Measurements from ENCODE around the gene PWWP2A. TPM values are rescaled to one million over a fixed set of nuclear protein-coding genes. Genes with fewer than 3 reads are reported as not detected.
"Not testable (repeated sequence)": the region's sequence is repeated elsewhere in the genome, so short reads cannot be mapped to it uniquely, and the experiment has no call there.

PWWP2A gene, protein sequence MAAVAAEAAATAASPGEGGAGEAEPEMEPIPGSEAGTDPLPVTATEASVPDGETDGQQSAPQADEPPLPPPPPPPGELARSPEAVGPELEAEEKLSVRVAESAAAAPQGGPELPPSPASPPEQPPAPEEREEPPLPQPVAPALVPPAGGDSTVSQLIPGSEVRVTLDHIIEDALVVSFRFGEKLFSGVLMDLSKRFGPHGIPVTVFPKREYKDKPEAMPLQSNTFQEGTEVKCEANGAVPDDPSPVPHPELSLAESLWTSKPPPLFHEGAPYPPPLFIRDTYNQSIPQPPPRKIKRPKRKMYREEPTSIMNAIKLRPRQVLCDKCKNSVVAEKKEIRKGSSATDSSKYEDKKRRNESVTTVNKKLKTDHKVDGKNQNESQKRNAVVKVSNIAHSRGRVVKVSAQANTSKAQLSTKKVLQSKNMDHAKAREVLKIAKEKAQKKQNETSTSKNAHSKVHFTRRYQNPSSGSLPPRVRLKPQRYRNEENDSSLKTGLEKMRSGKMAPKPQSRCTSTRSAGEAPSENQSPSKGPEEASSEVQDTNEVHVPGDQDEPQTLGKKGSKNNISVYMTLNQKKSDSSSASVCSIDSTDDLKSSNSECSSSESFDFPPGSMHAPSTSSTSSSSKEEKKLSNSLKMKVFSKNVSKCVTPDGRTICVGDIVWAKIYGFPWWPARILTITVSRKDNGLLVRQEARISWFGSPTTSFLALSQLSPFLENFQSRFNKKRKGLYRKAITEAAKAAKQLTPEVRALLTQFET
- 10 to 100 TPM; 28.8 to 34.3 (median 31.0) TPM for polyA plus RNA-seq (ENCODE audit: insufficient read length in 4 of 4)

GRCh38 chr5:160119142-160119904, at the start of gene PWWP2A:
Gene PWWP2A, minus strand, starts transcription at chr5:160119450. Its CDS starts 62 bp downstream, at chr5:160119388.
- peak; percentile 98 to 100 (median 100) for DNase-seq (ENCODE audit: low read depth in 4 of 4, low spot score in 3 of 4)

DNA sequence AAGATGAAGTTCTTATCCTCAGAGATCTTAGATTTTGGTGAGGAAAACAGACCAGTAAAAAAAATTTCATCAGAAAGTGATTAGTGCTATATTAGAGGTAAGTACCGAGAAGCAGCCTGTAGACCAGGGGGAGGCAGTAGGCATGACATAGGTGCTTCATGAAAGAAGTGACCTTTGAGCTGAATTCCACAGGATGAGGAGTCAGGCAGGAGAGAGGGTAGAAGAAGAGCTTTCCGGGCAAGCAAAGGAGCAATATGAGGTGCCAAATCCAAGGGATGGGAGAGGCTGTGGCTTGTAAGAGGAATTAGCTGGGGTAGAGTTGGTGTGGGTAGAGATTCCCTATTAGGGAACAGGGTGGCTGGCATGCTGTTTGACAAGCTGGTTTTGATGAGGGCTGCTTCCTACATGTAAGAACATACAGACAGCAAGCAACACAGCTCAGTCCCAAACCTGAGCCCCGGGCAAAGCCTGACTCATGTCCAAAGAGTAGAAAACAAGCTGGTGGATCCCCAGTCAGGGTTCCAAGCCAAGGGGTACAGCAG, 48.4 kb upstream of the PWWP2A start:
- no peak for DNase-seq (ENCODE audit: low read depth in 4 of 4, low spot score in 3 of 4)

DNA sequence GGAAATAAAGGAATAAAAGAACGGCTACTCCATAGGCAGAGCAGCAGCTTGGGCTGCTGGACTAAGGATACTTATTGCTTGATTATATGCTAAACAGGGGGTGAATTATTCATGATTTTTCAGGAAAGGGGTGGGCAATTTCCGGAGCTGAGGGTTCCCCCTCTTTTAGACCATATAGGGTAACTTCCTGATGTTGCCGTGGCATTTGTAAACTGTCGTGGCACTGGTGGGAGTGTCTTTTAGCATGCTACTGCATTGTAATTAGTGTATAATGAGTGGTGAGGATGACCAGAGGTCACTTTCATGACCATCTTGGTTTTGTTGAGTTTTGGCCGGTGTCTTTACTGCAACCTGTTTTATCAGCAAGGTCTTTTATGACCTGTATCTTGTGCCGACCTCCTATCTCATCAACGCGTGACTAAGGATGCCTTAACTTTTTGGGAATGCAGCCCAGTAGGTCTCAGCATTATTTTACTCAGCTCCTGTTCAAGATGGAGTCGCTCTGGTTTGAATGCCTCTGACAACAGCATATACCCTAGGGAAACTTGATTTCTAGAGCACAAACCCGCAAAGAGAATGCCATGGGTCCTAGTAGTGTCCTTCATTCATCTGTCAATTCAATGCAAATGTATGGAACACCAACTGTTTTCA, 47.8 kb upstream of the PWWP2A start:
- DNase-seq (ENCODE audit: low read depth in 4 of 4, low spot score in 3 of 4), result no peak

GRCh38 chr5:160166069-160166972, 47.1 kb upstream of the PWWP2A start:
- no peak for DNase-seq (ENCODE audit: low read depth in 4 of 4, low spot score in 3 of 4)

- no peak for DNase-seq (ENCODE audit: low read depth in 4 of 4, low spot score in 3 of 4)
Observed at GRCh38 chr5:160165137-160166068, 46.2 kb upstream of the PWWP2A start.

DNA sequence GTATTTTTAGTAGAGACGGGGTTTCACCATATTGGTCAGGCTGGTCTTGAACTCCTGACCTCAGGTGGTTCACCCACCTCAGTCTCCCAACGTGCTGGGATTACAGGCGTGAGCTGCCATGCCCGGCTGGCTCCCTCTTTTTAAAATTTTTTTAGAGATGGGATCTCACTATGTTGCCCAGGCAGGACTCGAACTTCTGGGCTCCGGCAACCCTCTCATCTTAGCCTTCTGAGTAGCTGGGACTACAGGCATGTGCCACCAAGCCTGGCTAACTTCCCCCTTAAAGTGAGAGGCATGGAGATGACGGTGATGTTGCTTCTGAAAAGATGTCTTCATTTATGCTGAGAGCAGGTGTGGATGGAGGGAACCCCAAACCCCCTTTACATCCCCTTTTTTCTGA, 43.7 kb upstream of the PWWP2A start:
- DNase-seq (ENCODE audit: low read depth in 4 of 4, low spot score in 3 of 4), result no peak

- no peak for DNase-seq (ENCODE audit: low read depth in 4 of 4, low spot score in 3 of 4)
Observed at GRCh38 chr5:160161626-160162025, 42.4 kb upstream of the PWWP2A start.

GRCh38 chr5:160160875-160161274, 41.6 kb upstream of the PWWP2A start:
- not testable (repeated sequence) for DNase-seq (ENCODE audit: low read depth in 4 of 4, low spot score in 3 of 4)

DNA sequence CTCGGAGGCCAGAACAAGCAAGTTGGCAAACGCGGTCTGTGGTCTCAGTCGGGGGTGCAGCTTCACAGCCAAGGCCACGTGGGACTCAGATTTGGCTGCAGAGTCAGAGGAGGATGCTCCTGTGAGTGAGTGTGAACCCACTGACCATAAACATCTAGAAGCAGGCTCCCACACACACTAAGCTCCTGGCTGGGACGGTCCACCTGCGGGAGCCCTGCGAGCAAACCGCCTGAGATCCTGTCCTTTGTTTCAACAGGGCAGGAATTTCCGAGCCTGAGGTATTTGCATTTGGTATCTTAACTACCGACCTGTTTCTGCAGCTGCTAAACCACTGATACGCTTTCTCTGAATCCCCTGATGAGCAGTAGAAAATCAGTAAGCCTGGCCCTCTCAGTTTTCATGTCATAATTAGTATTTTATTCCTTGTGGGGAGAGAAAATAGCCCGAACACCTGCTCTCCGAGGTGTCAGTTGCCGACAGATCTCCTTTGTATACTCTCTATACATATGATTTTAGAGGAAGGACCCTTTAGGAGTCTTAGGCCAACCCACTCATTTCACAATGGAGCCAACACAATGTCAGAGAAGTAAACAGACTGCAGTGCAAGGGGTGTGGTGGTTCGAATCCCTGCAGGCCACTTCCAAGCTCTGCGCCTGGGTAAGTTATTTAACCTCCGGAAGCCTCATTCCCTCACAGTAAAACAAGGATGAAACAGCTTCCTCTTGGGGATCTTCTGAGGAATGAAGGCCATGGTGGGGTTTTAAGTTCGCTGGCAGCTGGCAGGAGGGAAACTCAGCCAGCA, 40.9 kb upstream of the PWWP2A start:
- no peak for DNase-seq (ENCODE audit: low read depth in 4 of 4, low spot score in 3 of 4)

DNA sequence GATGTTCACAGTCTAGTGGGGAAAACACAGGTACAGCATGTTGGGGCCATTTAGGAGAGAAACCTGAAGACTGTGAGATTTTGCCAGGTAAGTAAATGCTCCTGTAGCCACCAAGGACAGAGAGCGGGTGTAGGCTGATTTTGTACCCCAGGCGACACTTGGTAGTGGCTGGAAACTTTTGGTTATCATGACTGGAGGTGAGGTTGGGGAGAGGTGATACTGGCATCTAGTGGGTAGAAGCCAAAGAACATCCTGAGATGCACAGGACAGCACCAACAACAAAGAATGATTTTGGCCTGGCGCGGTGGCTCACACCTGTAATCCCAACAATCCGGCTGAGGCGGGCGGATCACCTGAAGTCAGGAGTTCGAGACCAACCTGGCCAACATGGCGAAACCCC, 38.8 kb upstream of the PWWP2A start:
- DNase-seq (ENCODE audit: low read depth in 4 of 4, low spot score in 3 of 4), result no peak

- no peak for DNase-seq (ENCODE audit: low read depth in 4 of 4, low spot score in 3 of 4)
Observed at GRCh38 chr5:160155017-160155750, 35.9 kb upstream of the PWWP2A start.

DNA sequence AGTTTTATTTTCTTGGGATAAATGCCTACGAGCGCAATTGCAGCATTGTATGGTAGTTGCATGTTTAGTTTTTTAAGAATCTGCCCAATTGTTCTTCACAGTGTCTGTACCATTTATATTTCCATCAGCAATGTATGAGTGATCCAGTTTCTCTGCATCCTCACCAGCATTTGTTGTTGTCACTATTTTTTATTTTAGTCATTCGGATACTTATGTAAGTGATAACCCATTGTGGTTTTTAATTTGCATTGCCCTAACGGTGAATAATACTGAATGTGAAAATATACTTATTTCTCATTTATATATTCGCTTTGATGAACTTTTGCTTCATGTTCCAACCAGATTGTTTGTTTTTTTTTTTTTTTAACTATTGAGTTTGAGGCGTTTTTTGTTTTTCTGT, 33.7 kb upstream of the PWWP2A start:
- DNase-seq (ENCODE audit: low read depth in 4 of 4, low spot score in 3 of 4), result no peak

DNA sequence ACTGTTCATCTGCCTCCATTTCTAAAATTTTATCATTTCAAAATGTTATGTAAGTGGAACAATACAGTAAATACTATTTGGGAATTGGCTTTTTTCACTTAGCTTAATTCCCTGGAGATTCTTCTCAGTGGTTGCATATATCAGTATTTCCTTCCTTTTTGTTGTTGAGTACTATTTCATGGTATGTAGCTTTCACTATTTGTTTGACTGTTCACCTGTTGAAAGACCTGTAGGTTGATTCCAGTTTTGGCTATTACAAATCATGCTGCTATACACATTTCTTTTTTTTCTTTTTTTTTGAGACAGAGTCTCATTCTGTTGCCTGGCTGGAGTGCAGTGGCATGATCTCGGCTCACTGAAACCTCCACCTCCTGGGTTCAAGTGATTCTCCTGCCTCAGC, 33.0 kb upstream of the PWWP2A start:
- no peak for DNase-seq (ENCODE audit: low read depth in 4 of 4, low spot score in 3 of 4)

GRCh38 chr5:160151017-160151416, 31.8 kb upstream of the PWWP2A start:
- no peak for DNase-seq (ENCODE audit: low read depth in 4 of 4, low spot score in 3 of 4)

GRCh38 chr5:160150381-160150780, 31.1 kb upstream of the PWWP2A start:
- DNase-seq (ENCODE audit: low read depth in 4 of 4, low spot score in 3 of 4), result no peak

DNA sequence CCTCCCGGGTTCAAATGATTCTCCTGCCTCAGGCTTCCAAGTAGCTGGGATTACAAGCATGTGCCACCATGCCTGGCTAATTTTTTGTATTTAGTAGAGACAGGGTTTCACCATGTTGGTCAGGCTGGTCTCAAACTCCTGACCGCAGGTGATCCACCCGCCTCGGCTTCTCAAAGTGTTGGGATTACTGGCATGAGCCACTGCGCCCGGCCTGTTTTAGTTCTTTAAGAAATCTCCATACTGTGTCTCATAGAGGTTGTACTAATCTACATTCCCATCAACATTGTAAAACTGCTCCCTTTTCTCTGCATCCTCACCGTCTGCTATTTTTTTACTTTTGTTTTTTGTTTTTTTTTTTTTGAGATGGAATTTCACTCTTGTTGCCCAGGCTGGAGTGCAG, 25.2 kb upstream of the PWWP2A start:
- DNase-seq (ENCODE audit: low read depth in 4 of 4, low spot score in 3 of 4), result not testable (repeated sequence)

DNA sequence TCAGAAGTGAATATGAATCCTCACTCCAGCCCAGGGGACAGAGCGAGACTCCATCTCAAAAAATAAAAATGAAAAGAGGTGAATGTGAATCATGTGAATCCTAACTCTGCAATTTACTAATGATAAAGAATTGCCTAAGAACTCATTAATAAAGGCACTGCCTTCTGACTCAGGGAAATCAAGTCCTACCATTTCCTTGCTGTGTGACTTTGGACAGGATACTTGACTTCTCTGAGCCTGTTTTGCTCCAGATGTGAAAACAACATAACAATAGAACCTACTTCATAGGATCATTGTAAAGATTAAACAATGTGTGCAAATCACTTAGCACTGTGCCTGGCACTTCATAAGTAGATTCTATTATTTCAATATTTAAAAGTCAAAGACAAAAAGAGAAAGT, 15.1 kb upstream of the PWWP2A start:
- no peak for DNase-seq (ENCODE audit: low read depth in 4 of 4, low spot score in 3 of 4)

Measured in right renal pelvis (tissue), 4 donors.